ENCODE measurements around the gene CX3CR1. TPM values are rescaled to one million over a fixed set of nuclear protein-coding genes. Genes with fewer than 3 reads are reported as not detected.

CX3CR1 gene
- total and polyA plus RNA-seq, 2 of the 4 experiments (the other 2 are of a cell fraction) = not detected

GRCh38 chr3:39220407-39221140, 59.3 kb downstream of the CX3CR1 start:
- Histone ChIP-seq H3K23ac (ENCODE audit: low read depth, low read length) (no peak overlapping the region), H2BK20ac (ENCODE audit: low read depth, low read length) (no peak overlapping the region), H4K8ac (ENCODE audit: low read depth in 2 of 2, low read length in 2 of 2) (no peak overlapping the region), H2AK9ac (replicated peaks; ENCODE audit: low read depth, low read length, poor library complexity) (peak overlapping the region; percentile 37), H2AFZ (replicated peaks; ENCODE audit: low read length, poor library complexity) (no peak overlapping the region), H4K5ac (ENCODE audit: low read depth, low read length) (no peak overlapping the region), H3K4me2 (ENCODE audit: low read depth, low read length) (no peak overlapping the region), H4K91ac (ENCODE audit: insufficient read depth, low read depth, low read length) (no peak overlapping the region), H3K18ac (ENCODE audit: low read depth, low read length) (no peak overlapping the region), H3K27ac (ENCODE audit: insufficient read depth, low read length) (no peak overlapping the region), H3K36me3 (ENCODE audit: control insufficient read depth, insufficient read depth, low read length) (no peaks in the 10 kb centered on the region), H3K4ac (ENCODE audit: low read depth, low read length) (no peak overlapping the region), H2AK5ac (ENCODE audit: low read depth, low read length) (no peak overlapping the region), H4K20me1 (ENCODE audit: insufficient read depth, low read length) (no peaks in the 10 kb centered on the region), H3K9me1 (ENCODE audit: insufficient read depth, low read length) (no peaks in the 10 kb centered on the region), H3K4me3 (ENCODE audit: insufficient read depth, low read depth, low read length) (no peak overlapping the region), H2BK120ac (ENCODE audit: low read depth, low read length) (no peak overlapping the region), H3K9me3 (ENCODE audit: control insufficient read depth, insufficient read depth, low read length) (no peaks in the 10 kb centered on the region), H3K9ac (ENCODE audit: low read depth, low read length) (no peak overlapping the region), H3K56ac (ENCODE audit: extremely low read depth, insufficient read depth, low read length) (no peak overlapping the region), H2BK5ac (ENCODE audit: low read depth, low read length, poor library complexity, severe bottlenecking) (no peak overlapping the region), H2BK15ac (ENCODE audit: low read depth, low read length) (no peak overlapping the region), H3K79me1 (ENCODE audit: low read depth in 1 of 2, low read length in 2 of 2) (no peaks in the 10 kb centered on the region), H3K14ac (replicated peaks; ENCODE audit: low read depth, low read length) (no peak overlapping the region), H3K4me1 (ENCODE audit: control insufficient read depth, insufficient read depth, low read length) (no peaks in the 10 kb centered on the region), H3K27me3 (ENCODE audit: control insufficient read depth, insufficient read depth, low read length) (peaks cover 23% of the 10 kb centered on the region)
- dilution Hi-C loops (cut with HindIII; ENCODE audit: low sequenced_read_pairs, unreplicated experiment) = no loop called here
- CTCF ChIA-PET = no interaction called here
- intact Hi-C loops (cut with micrococcal nuclease) = no loop called here
- no TSS peak for BruUV-seq (replicated peaks)
- POLR2A ChIA-PET (ENCODE audit: unreplicated experiment) = no interaction called here
- WGBS, 2 experiments (ENCODE audit: extremely low coverage in 2 of 2, insufficient read length in 1 of 2) = no CpG with 5 or more reads among the region's 6 CpGs
- DNase-seq (no peak), ATAC-seq (ENCODE audit: low read depth) (no peak)
- in situ Hi-C loops (cut with MboI; ENCODE audit: low sequenced_read_pairs) = no loop called here
- TF ChIP-seq SMC3 (IDR thresholded peaks at IDR 0.05; ENCODE audit: low read depth, low read length) = no peak
- no peak for TF ChIP-seq ELK1 (IDR thresholded peaks at IDR 0.05; ENCODE audit: borderline replicate concordance, low read depth, low read length)
- no peak for TF ChIP-seq RCOR1 (IDR thresholded peaks at IDR 0.05; ENCODE audit: insufficient replicate concordance, low read length)
- TF ChIP-seq CTCF (conservative IDR thresholded peaks at IDR 0.05; ENCODE audit: low read depth, low read length) = no peak
- TF ChIP-seq CHD1 (IDR thresholded peaks at IDR 0.05; ENCODE audit: low read depth, low read length) = no peak
- no peak for TF ChIP-seq MXI1 (IDR thresholded peaks at IDR 0.05; ENCODE audit: borderline replicate concordance, low read depth, low read length)
- no peak for TF ChIP-seq CEBPB (IDR thresholded peaks at IDR 0.05; ENCODE audit: low read depth, low read length)
- no peak for TF ChIP-seq MAZ (IDR thresholded peaks at IDR 0.05; ENCODE audit: borderline replicate concordance, low read depth, low read length)
- no peak for TF ChIP-seq NFE2L2 (IDR thresholded peaks at IDR 0.05; ENCODE audit: low read depth, low read length)
- no peak for TF ChIP-seq POLR2A (IDR thresholded peaks at IDR 0.05; ENCODE audit: low read depth, low read length)
- no peak for TF ChIP-seq MAFK (IDR thresholded peaks at IDR 0.05; ENCODE audit: low read depth, low read length)
- TF ChIP-seq USF2 (IDR thresholded peaks at IDR 0.05; ENCODE audit: low read depth, low read length) = no peak
- TF ChIP-seq RAD21 (IDR thresholded peaks at IDR 0.05; ENCODE audit: low read length) = no peak
- no peak for TF ChIP-seq FOS (IDR thresholded peaks at IDR 0.05; ENCODE audit: low read depth, low read length)
- no peak for TF ChIP-seq RFX5 (IDR thresholded peaks at IDR 0.05; ENCODE audit: low read depth, low read length)
